OCI-LY7 (cell line): ENCODE measurements around the gene DEDD2.

Source experiments
- EZH2phosphoT487 ChIP-seq: fragments of 200-600 bp; sonication (generic); IDR thresholded peaks from 2 replicates; pipeline ENCODE4 v1.6.1; 2018; ENCODE audit warnings: low read depth, borderline replicate concordance, mild to moderate bottlenecking, mixed run types, antibody characterized with exemption, low read length, moderate library complexity, mixed read lengths
- TF ChIP-seq, protein P1 (sequence below): fragments of 200-600 bp; sonication (generic); conservative IDR thresholded peaks from 2 replicates; pipeline ENCODE4 v1.5.1; 2014; ENCODE audit warnings: mild to moderate bottlenecking, antibody characterized with exemption, low read length, moderate library complexity, mixed read lengths

DNA sequence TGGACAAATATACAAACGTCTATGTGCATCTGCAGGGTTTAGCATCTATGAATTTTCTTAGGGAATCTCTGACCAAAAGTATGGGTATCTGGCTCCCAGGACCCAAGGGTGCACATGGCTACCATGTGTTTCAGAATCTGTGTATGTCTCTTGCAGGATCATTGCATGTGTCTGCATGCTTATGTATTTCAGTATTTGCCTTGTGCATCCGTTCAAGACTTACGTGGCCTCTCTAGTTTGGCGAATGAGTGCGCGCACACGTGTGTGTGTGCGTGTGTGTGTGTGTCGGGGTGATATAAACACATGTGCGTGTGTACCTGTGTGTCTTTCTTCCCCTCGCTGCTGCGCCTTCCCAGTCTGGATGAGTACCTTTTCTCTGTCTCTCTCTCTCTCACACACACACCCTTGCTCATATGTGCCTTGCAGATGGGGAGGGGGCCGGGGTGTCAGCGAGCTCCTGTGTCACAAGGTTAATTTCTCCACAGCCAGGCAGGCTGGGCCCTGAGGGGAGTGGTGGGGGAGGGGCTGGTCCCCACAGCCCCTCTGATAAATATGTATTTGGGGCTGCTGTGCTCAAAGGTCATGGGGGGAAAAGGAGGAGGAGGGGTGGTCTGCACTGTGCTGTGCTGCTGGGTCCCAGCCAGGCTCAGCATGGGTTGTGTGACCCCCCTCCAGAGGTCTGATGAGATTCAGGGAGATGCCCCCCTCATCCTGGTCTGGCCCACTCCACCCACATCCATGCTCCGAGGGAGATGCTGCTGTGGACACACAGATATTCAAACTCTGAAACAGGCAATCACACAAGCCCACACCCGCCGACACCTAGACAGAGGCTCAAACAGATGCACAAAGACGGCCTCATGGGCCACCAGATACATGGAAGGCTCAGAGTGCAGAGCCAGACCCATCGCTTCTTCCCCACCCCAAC is 47.7 kb downstream of the DEDD2 start:
- TF ChIP-seq, protein P1, sequence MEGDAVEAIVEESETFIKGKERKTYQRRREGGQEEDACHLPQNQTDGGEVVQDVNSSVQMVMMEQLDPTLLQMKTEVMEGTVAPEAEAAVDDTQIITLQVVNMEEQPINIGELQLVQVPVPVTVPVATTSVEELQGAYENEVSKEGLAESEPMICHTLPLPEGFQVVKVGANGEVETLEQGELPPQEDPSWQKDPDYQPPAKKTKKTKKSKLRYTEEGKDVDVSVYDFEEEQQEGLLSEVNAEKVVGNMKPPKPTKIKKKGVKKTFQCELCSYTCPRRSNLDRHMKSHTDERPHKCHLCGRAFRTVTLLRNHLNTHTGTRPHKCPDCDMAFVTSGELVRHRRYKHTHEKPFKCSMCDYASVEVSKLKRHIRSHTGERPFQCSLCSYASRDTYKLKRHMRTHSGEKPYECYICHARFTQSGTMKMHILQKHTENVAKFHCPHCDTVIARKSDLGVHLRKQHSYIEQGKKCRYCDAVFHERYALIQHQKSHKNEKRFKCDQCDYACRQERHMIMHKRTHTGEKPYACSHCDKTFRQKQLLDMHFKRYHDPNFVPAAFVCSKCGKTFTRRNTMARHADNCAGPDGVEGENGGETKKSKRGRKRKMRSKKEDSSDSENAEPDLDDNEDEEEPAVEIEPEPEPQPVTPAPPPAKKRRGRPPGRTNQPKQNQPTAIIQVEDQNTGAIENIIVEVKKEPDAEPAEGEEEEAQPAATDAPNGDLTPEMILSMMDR, result no peak
- no peak for TF ChIP-seq EZH2phosphoT487
